Trophoblast cell (in vitro differentiated cells and primary cell): ENCODE results near the gene CEMP1. TPM values are rescaled to one million over a fixed set of nuclear protein-coding genes. Genes with fewer than 3 reads are reported as not detected.
"Not testable (repeated sequence)": the region's sequence is repeated elsewhere in the genome, so short reads cannot be mapped to it uniquely, and the experiment has no call there.

Experiments used
- DNase-seq, 2 donors: peaks; one replicate each; pipeline ENCODE4 v3.0.0-alpha.2; 2016
- H2AFZ ChIP-seq: 2 replicates; pipeline ENCODE4 v1.6.1; 2013; ENCODE audit warnings: low read length, moderate library complexity, mild to moderate bottlenecking; ENCODE audit not compliant: insufficient read depth, poor library complexity
- H2AK5ac ChIP-seq: 2 replicates; pipeline ENCODE4 v1.6.1; 2013; ENCODE audit warnings: mild to moderate bottlenecking, low read length
- H2BK120ac ChIP-seq: 2 replicates; pipeline ENCODE4 v1.6.1; 2013; ENCODE audit warnings: low read length, mild to moderate bottlenecking, moderate library complexity; ENCODE audit not compliant: insufficient read depth, poor library complexity
- H2BK12ac ChIP-seq: 2 replicates; pipeline ENCODE4 v1.6.1; 2013; ENCODE audit warnings: mild to moderate bottlenecking, low read length, moderate library complexity
- H2BK5ac ChIP-seq: 2 replicates; pipeline ENCODE4 v1.6.1; 2013; ENCODE audit warnings: low read length, low read depth, moderate library complexity, mild to moderate bottlenecking; ENCODE audit not compliant: poor library complexity
- H3K14ac ChIP-seq: 2 replicates; pipeline ENCODE4 v1.6.1; 2013; ENCODE audit warnings: mild to moderate bottlenecking, low read length
- H3K18ac ChIP-seq: 2 replicates; pipeline ENCODE4 v1.6.1; 2013; ENCODE audit warnings: mild to moderate bottlenecking, low read length
- H3K23ac ChIP-seq: 2 replicates; pipeline ENCODE4 v1.6.1; 2013; ENCODE audit warnings: low read length
- H3K27ac ChIP-seq: 2 replicates; pipeline ENCODE4 v1.5.1; 2013; ENCODE audit warnings: low read depth, mild to moderate bottlenecking, inconsistent platforms, low read length, moderate library complexity
- H3K27me3 ChIP-seq: 2 replicates; pipeline ENCODE4 v1.6.1; 2013; ENCODE audit warnings: inconsistent platforms, mild to moderate bottlenecking, low read length, moderate library complexity; ENCODE audit not compliant: insufficient read depth
- H3K36me3 ChIP-seq, 2 experiments: 1 replicate in 1 of 2; 2 replicates in 1 of 2; pipeline ENCODE4 v1.6.1; 2013; ENCODE audit warnings: low read length in 2 of 2, mild to moderate bottlenecking in 2 of 2, moderate library complexity in 1 of 2; ENCODE audit not compliant: insufficient read depth in 2 of 2, control insufficient read depth in 1 of 2
- H3K4ac ChIP-seq: 2 replicates; pipeline ENCODE4 v1.6.1; 2013; ENCODE audit warnings: low read depth, mild to moderate bottlenecking, low read length, moderate library complexity
- H3K4me1 ChIP-seq, 2 experiments: 1 replicate in 1 of 2; 2 replicates in 1 of 2; pipeline ENCODE4 v1.6.1; 2013; ENCODE audit warnings: low read length in 2 of 2, mild to moderate bottlenecking in 2 of 2, moderate library complexity in 1 of 2; ENCODE audit not compliant: insufficient read depth in 2 of 2, control insufficient read depth in 1 of 2
- H3K4me2 ChIP-seq: 2 replicates; pipeline ENCODE4 v1.6.1; 2013; ENCODE audit warnings: inconsistent platforms, mild to moderate bottlenecking, low read length, moderate library complexity
- H3K4me3 ChIP-seq: 2 replicates; pipeline ENCODE4 v1.5.1; 2013; ENCODE audit warnings: mild to moderate bottlenecking, low read depth, low read length, inconsistent platforms
- H3K79me1 ChIP-seq: one replicate; pipeline ENCODE4 v1.6.1; 2013; ENCODE audit warnings: low read length
- H3K79me2 ChIP-seq: 2 replicates; pipeline ENCODE4 v1.6.1; 2013; ENCODE audit warnings: low read length, mild to moderate bottlenecking; ENCODE audit not compliant: control insufficient read depth, insufficient read depth, poor library complexity
- H3K9ac ChIP-seq: 2 replicates; pipeline ENCODE4 v1.6.1; 2013; ENCODE audit warnings: mild to moderate bottlenecking, low read length
- H3K9me3 ChIP-seq: 2 replicates; pipeline ENCODE4 v1.6.1; 2013; ENCODE audit warnings: low read depth, mild to moderate bottlenecking, control low read depth, inconsistent platforms, low read length; ENCODE audit not compliant: insufficient read depth
- H4K12ac ChIP-seq: 2 replicates; pipeline ENCODE4 v1.6.1; 2013; ENCODE audit warnings: low read depth, mild to moderate bottlenecking, low read length, moderate library complexity
- H4K8ac ChIP-seq: 2 replicates; pipeline ENCODE4 v1.6.1; 2013; ENCODE audit warnings: low read depth, mild to moderate bottlenecking, low read length, moderate library complexity
- H4K91ac ChIP-seq: one replicate; pipeline ENCODE4 v1.6.1; 2013; ENCODE audit warnings: low read depth, mild to moderate bottlenecking, low read length, moderate library complexity
- WGBS: extraction: QIAGEN DNeasy Blood & Tissue Kit; methylation state at CpG from one replicate; pipeline ENCODE4 v1.1.7; 2013; ENCODE audit warnings: missing lambda C conversion rate; ENCODE audit not compliant: insufficient read length, insufficient coverage; ENCODE audit errors: extremely low coverage; 5-methylcytosine and 5-hydroxymethylcytosine counted together
- polyA plus RNA-seq: library from polyadenylated mRNA; stranded (reverse); fragments of 200-250 nt; gene quantifications from 2 replicates; pipeline ENCODE4 v1.2.3, GENCODE V29; 2013

CEMP1 gene
- not detected in 2 replicates for polyA plus RNA-seq

GRCh38 chr16:2531371-2531695 lies at the start of gene CEMP1:
CEMP1 (minus strand) TSS chr16:2531408; CDS start chr16:2531073, 335 bp downstream.
- Histone ChIP-seq H2BK120ac (no peak within 1 kb of the TSS), H3K23ac (no peak within 1 kb of the TSS), H3K4me1 (peaks cover 9 to 15% of the 10 kb centered on the region in 2 experiments), H2BK12ac (peak within 1 kb of the TSS; percentile 10), H3K9me3 (peaks cover 4% of the 10 kb centered on the region), H3K79me1 (peaks cover 12% of the 10 kb centered on the region), H2AK5ac (peak within 1 kb of the TSS; percentile 45), H3K36me3 (peaks cover 42 to 43% of the 10 kb centered on the region in 2 experiments), H3K4me3 (peak within 1 kb of the TSS; percentile 68), H4K91ac (peak within 1 kb of the TSS; percentile 50), H3K79me2 (peaks cover 3% of the 10 kb centered on the region), H3K9ac (peak within 1 kb of the TSS; percentile 81), H2BK5ac (peak within 1 kb of the TSS; percentile 15), H3K18ac (peak within 1 kb of the TSS; percentile 27), H3K27me3 (no peaks in the 10 kb centered on the region), H3K27ac (peak within 1 kb of the TSS; percentile 24), H3K4ac (peak within 1 kb of the TSS; percentile 22), H3K14ac (peak within 1 kb of the TSS; percentile 71), H3K4me2 (peak within 1 kb of the TSS; percentile 96), H2AFZ (peak within 1 kb of the TSS; percentile 57), H4K12ac (peak within 1 kb of the TSS; percentile 70), H4K8ac (peak within 1 kb of the TSS; percentile 77)
- no CpG with 5 or more reads among the region's 11 CpGs for WGBS
- DNase-seq = no peak

DNA sequence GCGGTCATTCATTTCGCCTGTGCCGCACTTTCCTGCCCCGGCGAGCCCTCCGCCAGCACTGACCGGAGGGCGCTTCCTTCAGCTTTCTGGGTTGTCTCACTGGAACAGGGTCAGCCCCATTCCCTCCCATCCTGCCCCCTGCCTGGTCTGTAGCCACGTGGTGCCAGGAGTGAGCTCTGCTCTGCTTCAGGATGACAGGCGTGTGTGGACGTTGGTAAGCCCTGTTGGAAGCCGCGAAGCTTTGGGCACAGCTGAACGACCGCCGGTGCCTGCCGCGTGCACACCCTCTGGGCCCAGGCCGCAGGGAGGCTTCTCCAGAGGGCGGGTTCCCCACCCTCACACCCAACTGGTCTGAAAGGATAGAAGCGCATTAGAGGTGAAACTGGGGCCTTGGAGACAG lies 49.6 kb upstream of the CEMP1 start:
- H2BK5ac ChIP-seq, H3K79me1 ChIP-seq, H4K12ac ChIP-seq, H3K23ac ChIP-seq, H3K27me3 ChIP-seq, H3K9me3 ChIP-seq, H3K4me1 ChIP-seq, H3K4me3 ChIP-seq, H3K4me2 ChIP-seq, H3K9ac ChIP-seq, H2BK120ac ChIP-seq, H3K79me2 ChIP-seq, H2AFZ ChIP-seq, H2AK5ac ChIP-seq, DNase-seq, H3K14ac ChIP-seq, H2BK12ac ChIP-seq, H4K8ac ChIP-seq, H3K4ac ChIP-seq, H4K91ac ChIP-seq, H3K18ac ChIP-seq, H3K27ac ChIP-seq: not testable (repeated sequence)
- peaks cover 15 to 22% of the 10 kb centered on the region in 2 experiments for H3K36me3 ChIP-seq
- WGBS = no CpG with 5 or more reads among the region's 21 CpGs

DNA sequence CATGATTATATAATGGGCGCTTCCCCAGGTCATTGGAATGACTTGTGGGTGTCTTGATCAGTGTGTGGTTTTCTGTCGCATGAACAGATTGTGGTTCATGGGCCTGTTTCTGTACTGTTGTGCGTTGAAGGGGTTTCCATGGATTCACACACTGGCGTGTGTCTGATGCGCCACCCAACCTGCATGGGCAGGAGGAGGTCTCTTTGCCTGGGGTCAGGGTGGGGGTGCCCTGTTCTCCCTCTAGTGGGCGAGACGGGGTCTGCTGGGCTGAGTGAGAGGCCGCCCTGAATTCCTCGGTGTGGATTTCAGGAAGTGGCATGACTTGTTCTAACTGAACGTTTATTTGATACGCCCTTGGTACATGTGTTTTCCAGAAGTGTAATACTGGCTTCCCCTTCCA lies 48.9 kb upstream of the CEMP1 start:
- not testable (repeated sequence) for H2AFZ ChIP-seq, H3K4ac ChIP-seq, H3K4me2 ChIP-seq, H2BK5ac ChIP-seq, H3K79me2 ChIP-seq, DNase-seq, H4K8ac ChIP-seq, H3K14ac ChIP-seq, H4K91ac ChIP-seq, H3K9ac ChIP-seq, H4K12ac ChIP-seq, H2BK120ac ChIP-seq, H2AK5ac ChIP-seq, H3K79me1 ChIP-seq, H2BK12ac ChIP-seq, H3K27me3 ChIP-seq, H3K4me1 ChIP-seq, H3K27ac ChIP-seq, H3K23ac ChIP-seq, H3K9me3 ChIP-seq, H3K4me3 ChIP-seq, H3K18ac ChIP-seq
- H3K36me3 ChIP-seq = peaks cover 8 to 15% of the 10 kb centered on the region in 2 experiments
- no CpG with 5 or more reads among the region's 11 CpGs for WGBS

DNA sequence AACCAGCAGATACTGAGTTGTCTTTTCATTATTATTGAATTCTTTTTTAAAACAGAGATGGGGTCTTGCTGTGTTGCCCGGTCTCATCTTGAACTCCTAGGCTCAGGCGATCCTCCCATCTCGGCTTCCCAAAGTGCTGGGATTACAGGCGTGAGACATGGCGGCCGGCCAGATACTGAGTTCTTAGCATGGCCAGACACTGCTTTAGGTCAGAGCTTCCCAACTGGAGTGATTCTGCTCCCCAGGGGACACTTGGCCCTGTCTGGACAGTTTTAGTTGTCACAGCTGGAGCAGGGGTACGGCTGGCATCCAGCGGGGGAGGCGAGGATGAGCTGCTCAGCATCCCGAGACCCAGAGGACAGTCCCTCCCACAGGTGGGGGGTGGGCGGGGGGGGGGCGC lies 47.7 kb upstream of the CEMP1 start:
- H3K27me3 ChIP-seq, H2AK5ac ChIP-seq, DNase-seq, H3K4ac ChIP-seq, H3K18ac ChIP-seq, H3K23ac ChIP-seq, H4K8ac ChIP-seq, H3K4me3 ChIP-seq, H3K4me2 ChIP-seq, H2BK12ac ChIP-seq, H3K4me1 ChIP-seq, H2BK120ac ChIP-seq, H3K9ac ChIP-seq, H4K91ac ChIP-seq, H2BK5ac ChIP-seq, H3K79me1 ChIP-seq, H3K36me3 ChIP-seq, H3K9me3 ChIP-seq, H3K14ac ChIP-seq, H2AFZ ChIP-seq, H4K12ac ChIP-seq, H3K27ac ChIP-seq, H3K79me2 ChIP-seq: not testable (repeated sequence)
- no CpG with 5 or more reads among the region's 12 CpGs for WGBS
